Lung microvascular endothelial cell (primary cell): Measurements from ENCODE around the gene ZSWIM5. TPM values are rescaled to one million over a fixed set of nuclear protein-coding genes. Genes with fewer than 3 reads are reported as not detected.

ENCODE experiments used
- DNase-seq, 2 donors: peaks; one replicate each; pipeline versions ENCODE4 v3.0.0 to v3.0.0-alpha.2; 2010; ENCODE audit warnings: low read depth in 2 of 2
- total RNA-seq: library from RNA; depleted of rRNA; stranded (reverse); fragments of >200 nt; gene quantifications from 2 replicates; pipeline ENCODE4 v1.2.1, GENCODE V29; 2014

The ZSWIM5 gene
- total RNA-seq, 1 donor from 2014 or later = 10.1 TPM

DNA sequence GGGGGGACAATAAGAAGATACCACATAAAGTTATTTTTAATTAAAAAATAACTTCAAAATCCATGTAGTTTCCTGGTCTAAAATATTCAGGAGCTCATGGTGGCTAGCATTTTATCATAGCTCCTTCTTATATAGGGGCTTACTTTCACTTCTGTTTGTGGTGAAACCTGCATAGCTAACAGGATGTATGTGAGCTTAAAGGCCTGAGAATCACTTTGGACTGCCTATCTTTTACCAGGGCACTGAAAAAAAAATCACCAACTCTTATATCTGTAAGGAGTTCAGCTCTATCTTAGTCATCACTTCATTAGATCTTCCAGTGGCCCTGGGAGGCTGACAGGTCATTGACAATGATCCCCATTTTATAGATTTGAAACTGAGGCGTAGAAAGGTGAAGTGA, 173.0 kb downstream of the ZSWIM5 start:
- DNase-seq = no peak

GRCh38 chr1:45032837-45033236, 173.6 kb downstream of the ZSWIM5 start:
- DNase-seq = no peak

GRCh38 chr1:45026446-45026845, 180.0 kb downstream of the ZSWIM5 start:
- DNase-seq = no peak

DNA sequence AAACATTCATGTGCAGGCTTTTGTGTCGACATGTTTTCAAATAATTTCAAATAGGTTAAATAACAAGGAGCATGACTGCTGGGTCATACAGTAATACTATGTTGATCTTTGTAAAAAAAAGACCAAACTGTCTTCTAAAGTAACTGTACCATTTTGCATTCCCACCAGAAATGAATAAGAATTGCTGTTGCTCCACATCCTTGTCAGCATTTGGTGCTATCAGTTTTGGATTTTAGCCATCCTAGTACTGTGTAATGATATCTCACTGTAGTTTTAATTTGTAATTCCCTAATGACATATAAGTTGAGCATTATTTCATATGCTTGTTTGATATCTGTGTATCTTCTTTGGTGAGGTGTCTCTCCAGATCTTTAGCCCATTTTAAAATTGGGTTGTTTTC, 182.7 kb downstream of the ZSWIM5 start:
- no peak for DNase-seq

- peak; percentile 67 to 73 for DNase-seq
These were observed 187.7 kb downstream of the ZSWIM5 start for GRCh38 chr1:45018599-45019230.

- DNase-seq = no peak
These were observed 189.6 kb downstream of the ZSWIM5 start for GRCh38 chr1:45016767-45017166.

DNA sequence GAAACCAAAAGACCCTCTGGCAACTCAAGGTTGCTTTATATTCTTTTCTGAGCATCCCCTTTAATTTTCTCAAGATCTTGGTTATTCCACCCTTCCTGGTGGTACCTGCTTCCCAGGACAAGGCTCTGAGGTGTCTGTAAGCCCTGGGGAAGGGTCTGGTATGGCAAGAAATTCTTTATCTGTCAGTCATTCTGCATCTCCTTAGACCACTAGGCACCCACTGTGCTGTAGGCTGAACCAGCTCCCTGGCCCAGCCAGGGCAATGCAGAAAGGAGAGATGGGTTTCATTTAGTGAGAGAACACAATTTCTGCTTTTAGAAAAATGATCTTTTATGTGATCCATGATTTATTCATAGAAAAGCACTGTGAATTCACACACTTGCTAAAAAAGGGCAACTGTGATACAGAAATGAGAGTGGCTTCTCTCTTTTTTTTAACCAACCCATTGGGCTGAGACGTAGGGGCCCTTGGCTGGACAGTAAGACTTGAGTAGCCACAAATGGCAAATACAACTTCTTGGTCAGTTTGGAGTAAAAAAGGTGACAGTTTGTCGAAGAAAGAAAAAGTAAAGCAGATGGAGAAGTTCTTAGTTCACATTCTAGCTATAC, 190.2 kb downstream of the ZSWIM5 start:
- DNase-seq = no peak

DNA sequence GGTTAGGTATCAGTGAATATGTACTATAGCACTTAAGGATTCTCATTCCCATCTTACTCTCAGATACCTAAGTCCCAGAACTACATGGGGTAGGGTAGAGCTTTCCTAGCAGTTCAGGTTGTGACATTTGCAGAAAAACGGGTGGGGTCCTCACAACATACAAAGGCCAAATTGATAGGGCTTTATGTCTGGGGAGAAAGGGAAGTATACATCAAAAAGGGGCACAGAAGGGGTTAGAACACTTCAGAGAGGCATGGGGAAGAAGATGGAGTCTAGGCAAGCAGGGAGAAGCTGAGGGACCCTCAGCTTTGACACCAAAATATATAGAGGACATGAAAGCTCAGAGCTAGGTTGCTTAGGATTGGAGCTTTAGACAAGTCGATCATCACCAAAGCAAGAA, 190.7 kb downstream of the ZSWIM5 start:
- no peak for DNase-seq

GRCh38 chr1:45014321-45015028, 191.9 kb downstream of the ZSWIM5 start:
- DNase-seq = peak; percentile 88 to 92

DNA sequence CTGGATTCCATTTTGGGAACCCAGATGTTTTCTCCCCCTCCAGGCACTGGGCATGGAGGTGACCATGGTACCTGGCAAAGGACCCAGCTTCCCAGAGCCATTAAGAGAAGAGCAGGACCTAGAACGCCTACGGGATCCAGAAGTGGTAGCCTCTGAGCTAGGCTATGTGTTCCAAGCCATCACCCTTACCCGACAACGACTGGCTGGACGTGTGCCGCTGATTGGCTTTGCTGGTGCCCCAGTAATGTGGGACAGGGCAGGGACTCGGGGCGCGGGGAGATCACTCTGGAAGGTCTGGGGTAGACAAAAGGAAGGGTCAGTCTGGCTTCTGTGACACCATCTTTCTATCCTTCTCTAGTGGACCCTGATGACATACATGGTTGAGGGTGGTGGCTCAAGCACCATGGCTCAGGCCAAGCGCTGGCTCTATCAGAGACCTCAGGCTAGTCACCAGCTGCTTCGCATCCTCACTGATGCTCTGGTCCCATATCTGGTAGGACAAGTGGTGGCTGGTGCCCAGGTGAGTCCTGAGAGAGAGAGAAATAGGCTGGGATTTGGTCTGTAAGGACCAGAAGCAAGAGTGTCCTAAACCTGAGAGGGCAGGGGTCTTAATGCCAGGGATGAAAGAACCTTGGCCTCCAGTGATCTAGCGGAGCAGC, 192.7 kb downstream of the ZSWIM5 start:
- no peak for DNase-seq

DNA sequence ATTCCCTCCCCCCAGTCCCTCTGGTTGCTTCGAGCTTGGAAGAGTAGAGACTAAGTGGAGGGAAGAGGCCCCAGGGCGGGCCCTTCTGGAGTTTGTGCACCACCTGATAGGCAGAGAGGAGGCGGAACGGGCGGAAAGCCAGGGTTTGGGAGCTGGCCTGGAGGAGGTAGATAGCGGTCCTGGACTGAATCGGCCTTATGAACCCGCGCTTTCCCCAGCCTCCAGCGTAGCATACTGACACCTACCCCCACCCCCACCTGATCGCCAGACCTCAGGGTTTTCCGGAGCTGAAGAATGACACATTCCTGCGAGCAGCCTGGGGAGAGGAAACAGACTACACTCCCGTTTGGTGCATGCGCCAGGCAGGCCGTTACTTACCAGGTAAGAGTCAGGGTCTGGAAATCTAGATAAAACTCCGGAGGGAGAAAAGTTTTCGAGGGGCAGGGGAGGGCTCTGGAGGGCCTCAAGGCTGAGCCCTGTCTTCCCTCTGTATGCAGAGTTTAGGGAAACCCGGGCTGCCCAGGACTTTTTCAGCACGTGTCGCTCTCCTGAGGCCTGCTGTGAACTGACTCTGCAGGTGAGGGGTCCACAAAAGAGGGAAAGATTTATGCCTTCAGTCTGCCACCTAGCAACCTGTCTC, 193.6 kb downstream of the ZSWIM5 start:
- peak; percentile 70 to 81 for DNase-seq

- peak; percentile 97 to 98 for DNase-seq
These were observed 194.4 kb downstream of the ZSWIM5 start, which contains the start of gene UROD for GRCh38 chr1:45011837-45012638. Gene UROD (plus strand): TSS chr1:45012254. CDS start chr1:45012266, 12 bp downstream.

GRCh38 chr1:45010855-45011811, 195.3 kb downstream of the ZSWIM5 start, which contains the start of gene HECTD3:
Gene HECTD3 (minus strand): TSS chr1:45011324. CDS start chr1:45011257, 67 bp downstream.
- peak; percentile 78 to 84 for DNase-seq

- DNase-seq = peak; percentile 19 to 32
These were observed 196.2 kb downstream of the ZSWIM5 start for GRCh38 chr1:45009956-45010854.

GRCh38 chr1:45009296-45009865, 197.0 kb downstream of the ZSWIM5 start:
- DNase-seq = no peak

DNA sequence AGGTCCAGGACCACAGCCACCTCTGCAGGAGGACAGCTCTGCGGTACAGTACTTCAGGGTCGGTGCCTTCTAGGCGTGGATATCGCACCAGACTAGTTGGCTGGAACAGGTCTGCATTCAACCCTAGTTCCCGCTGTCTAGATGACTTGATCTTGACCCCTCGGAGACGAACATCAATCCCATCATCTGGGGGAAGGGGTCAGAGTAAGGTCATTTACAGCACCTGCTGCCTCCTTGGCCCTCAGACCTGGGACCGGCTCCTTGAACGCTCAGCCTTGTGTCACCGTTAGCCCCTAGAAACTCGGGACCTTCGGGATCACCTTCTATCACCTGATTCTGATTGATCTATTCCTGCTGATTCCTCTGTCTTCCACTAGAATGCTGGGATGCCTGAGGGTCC, 197.9 kb downstream of the ZSWIM5 start:
- no peak for DNase-seq

- DNase-seq = no peak
These were observed 198.3 kb downstream of the ZSWIM5 start for GRCh38 chr1:45008076-45008475.

DNA sequence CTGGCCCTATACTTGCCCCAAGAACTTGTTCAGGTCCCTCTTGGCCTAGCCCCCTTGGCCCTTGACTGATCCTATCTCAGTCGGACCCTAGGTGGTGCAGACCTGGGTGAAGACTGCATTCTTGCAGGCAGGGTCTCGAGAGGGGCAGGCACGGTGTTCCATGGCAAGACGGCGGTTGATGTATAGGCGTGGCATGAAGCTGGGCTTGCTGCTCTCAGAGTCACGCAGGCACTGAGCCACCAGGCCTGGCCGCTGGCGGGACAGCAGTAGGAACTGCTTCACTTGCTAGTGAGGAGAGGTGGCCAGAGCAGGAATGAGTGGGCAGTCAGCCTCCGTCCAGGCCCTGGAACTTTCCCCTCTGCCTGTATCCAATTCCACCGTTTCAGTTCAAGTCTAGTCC, 199.1 kb downstream of the ZSWIM5 start:
- no peak for DNase-seq
